Effector memory CD4-positive, alpha-beta T cell (primary cell): ENCODE measurements around the gene ASNSD1.

Source experiments
- DNase-seq, 3 donors: peaks; one replicate each; pipeline ENCODE4 v3.0.0-alpha.2; 2020
- H3K27ac ChIP-seq: 2 replicates; pipeline ENCODE4 v1.7.0; 2013; ENCODE audit warnings: mild to moderate bottlenecking, low read length, moderate library complexity; ENCODE audit not compliant: insufficient read depth, poor library complexity, severe bottlenecking
- H3K27me3 ChIP-seq: replicated peaks from 2 replicates; pipeline ENCODE4 v1.7.0; 2013; ENCODE audit warnings: mild to moderate bottlenecking, low read length; ENCODE audit not compliant: insufficient read depth, control insufficient read depth, poor library complexity, severe bottlenecking
- H3K36me3 ChIP-seq: 2 replicates; pipeline ENCODE4 v1.7.0; 2013; ENCODE audit warnings: mild to moderate bottlenecking, low read length, moderate library complexity; ENCODE audit not compliant: control insufficient read depth, insufficient read depth
- H3K4me1 ChIP-seq: 2 replicates; pipeline ENCODE4 v1.7.0; 2013; ENCODE audit warnings: low read length, mild to moderate bottlenecking; ENCODE audit not compliant: control insufficient read depth, insufficient read depth, poor library complexity, severe bottlenecking
- H3K4me3 ChIP-seq: 2 replicates; pipeline ENCODE4 v1.7.0; 2013; ENCODE audit warnings: low read length, low read depth, mild to moderate bottlenecking; ENCODE audit not compliant: insufficient read depth, poor library complexity, severe bottlenecking
- H3K9me3 ChIP-seq: 2 replicates; pipeline ENCODE4 v1.7.0; 2013; ENCODE audit warnings: mild to moderate bottlenecking, low read length, moderate library complexity; ENCODE audit not compliant: control insufficient read depth

The ASNSD1 gene

GRCh38 chr2:189627789-189628188, 33.5 kb upstream of the ASNSD1 start:
- Histone ChIP-seq H3K4me3 (no peak overlapping the region), H3K27ac (no peak overlapping the region), H3K9me3 (no peaks in the 10 kb centered on the region), H3K4me1 (peaks cover 7% of the 10 kb centered on the region), H3K27me3 (no peaks in the 10 kb centered on the region), H3K36me3 (no peaks in the 10 kb centered on the region)
- DNase-seq = no peak

GRCh38 chr2:189628817-189629530, 32.3 kb upstream of the ASNSD1 start:
- Histone ChIP-seq H3K4me1 (peaks cover 7% of the 10 kb centered on the region), H3K27me3 (no peaks in the 10 kb centered on the region), H3K4me3 (no peak overlapping the region), H3K36me3 (no peaks in the 10 kb centered on the region), H3K9me3 (no peaks in the 10 kb centered on the region), H3K27ac (no peak overlapping the region)
- DNase-seq = no peak

GRCh38 chr2:189629531-189630453, 31.5 kb upstream of the ASNSD1 start:
- Histone ChIP-seq H3K27me3 (no peaks in the 10 kb centered on the region), H3K27ac (no peak overlapping the region), H3K9me3 (no peaks in the 10 kb centered on the region), H3K36me3 (no peaks in the 10 kb centered on the region), H3K4me3 (no peak overlapping the region), H3K4me1 (peaks cover 4% of the 10 kb centered on the region)
- no peak for DNase-seq

- Histone ChIP-seq H3K36me3 (no peaks in the 10 kb centered on the region), H3K27ac (no peak overlapping the region), H3K4me3 (no peak overlapping the region), H3K9me3 (no peaks in the 10 kb centered on the region), H3K4me1 (no peaks in the 10 kb centered on the region), H3K27me3 (no peaks in the 10 kb centered on the region)
- DNase-seq = no peak
Measured at GRCh38 chr2:189631849-189632248, 29.4 kb upstream of the ASNSD1 start.

GRCh38 chr2:189633392-189633811, 27.9 kb upstream of the ASNSD1 start:
- Histone ChIP-seq H3K36me3 (no peaks in the 10 kb centered on the region), H3K4me1 (no peaks in the 10 kb centered on the region), H3K4me3 (no peak overlapping the region), H3K27me3 (no peaks in the 10 kb centered on the region), H3K9me3 (no peaks in the 10 kb centered on the region), H3K27ac (no peak overlapping the region)
- no peak for DNase-seq

- Histone ChIP-seq H3K36me3 (no peaks in the 10 kb centered on the region), H3K27ac (no peak overlapping the region), H3K9me3 (no peaks in the 10 kb centered on the region), H3K4me1 (no peaks in the 10 kb centered on the region), H3K27me3 (no peaks in the 10 kb centered on the region), H3K4me3 (no peak overlapping the region)
- no peak for DNase-seq
Measured at GRCh38 chr2:189635353-189635752, 25.9 kb upstream of the ASNSD1 start.

GRCh38 chr2:189638301-189639006, 22.8 kb upstream of the ASNSD1 start:
- Histone ChIP-seq H3K27me3 (no peaks in the 10 kb centered on the region), H3K4me3 (no peak overlapping the region), H3K27ac (no peak overlapping the region), H3K36me3 (no peaks in the 10 kb centered on the region), H3K4me1 (no peaks in the 10 kb centered on the region), H3K9me3 (no peaks in the 10 kb centered on the region)
- DNase-seq = no peak

- Histone ChIP-seq H3K4me3 (no peak overlapping the region), H3K36me3 (no peaks in the 10 kb centered on the region), H3K4me1 (no peaks in the 10 kb centered on the region), H3K9me3 (no peaks in the 10 kb centered on the region), H3K27me3 (no peaks in the 10 kb centered on the region), H3K27ac (no peak overlapping the region)
- no peak for DNase-seq
Measured at GRCh38 chr2:189639007-189639609, 22.2 kb upstream of the ASNSD1 start.

GRCh38 chr2:189641002-189641401, 20.3 kb upstream of the ASNSD1 start:
- no peaks in the 10 kb centered on the region for H3K36me3 ChIP-seq
- no peak overlapping the region for H3K4me3 ChIP-seq
- H3K9me3 ChIP-seq = no peaks in the 10 kb centered on the region
- no peak for DNase-seq
- H3K27ac ChIP-seq = no peak overlapping the region
- no peaks in the 10 kb centered on the region for H3K4me1 ChIP-seq
- H3K27me3 ChIP-seq = no peaks in the 10 kb centered on the region
